GM21528 (cell line): ENCODE measurements around the gene PRELID3B.

Experiments used
- ATAC-seq: cut with Tn5 transposase; IDR thresholded peaks from one replicate; pipeline ENCODE4 v1.9.1; 2021; ENCODE audit warnings: mild to moderate bottlenecking, moderate library complexity; ENCODE audit not compliant: unreplicated experiment, low FRiP score

Gene PRELID3B

DNA sequence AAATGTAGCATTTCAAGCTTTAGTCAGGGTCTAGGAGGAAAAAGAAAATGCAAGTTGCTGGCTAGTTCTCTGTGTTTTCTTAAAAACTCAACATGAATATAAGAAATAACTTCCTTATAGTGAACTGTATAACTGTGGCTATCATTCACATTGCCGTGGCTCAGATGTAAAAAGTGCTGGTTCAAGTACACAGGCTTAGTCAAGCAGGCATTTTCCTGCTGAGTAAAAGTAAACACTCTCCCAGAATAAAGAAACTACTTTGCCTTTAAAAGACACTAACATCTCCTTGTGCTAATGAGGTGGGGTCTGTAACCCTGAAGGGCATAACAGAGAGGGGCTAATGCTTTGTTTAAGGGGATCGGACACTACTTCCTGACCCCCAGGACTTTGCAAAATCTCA, 13.8 kb downstream of the PRELID3B start:
- ATAC-seq: no peak

- ATAC-seq: no peak
These were observed 14.8 kb downstream of the PRELID3B start for GRCh38 chr20:59027741-59028320.

DNA sequence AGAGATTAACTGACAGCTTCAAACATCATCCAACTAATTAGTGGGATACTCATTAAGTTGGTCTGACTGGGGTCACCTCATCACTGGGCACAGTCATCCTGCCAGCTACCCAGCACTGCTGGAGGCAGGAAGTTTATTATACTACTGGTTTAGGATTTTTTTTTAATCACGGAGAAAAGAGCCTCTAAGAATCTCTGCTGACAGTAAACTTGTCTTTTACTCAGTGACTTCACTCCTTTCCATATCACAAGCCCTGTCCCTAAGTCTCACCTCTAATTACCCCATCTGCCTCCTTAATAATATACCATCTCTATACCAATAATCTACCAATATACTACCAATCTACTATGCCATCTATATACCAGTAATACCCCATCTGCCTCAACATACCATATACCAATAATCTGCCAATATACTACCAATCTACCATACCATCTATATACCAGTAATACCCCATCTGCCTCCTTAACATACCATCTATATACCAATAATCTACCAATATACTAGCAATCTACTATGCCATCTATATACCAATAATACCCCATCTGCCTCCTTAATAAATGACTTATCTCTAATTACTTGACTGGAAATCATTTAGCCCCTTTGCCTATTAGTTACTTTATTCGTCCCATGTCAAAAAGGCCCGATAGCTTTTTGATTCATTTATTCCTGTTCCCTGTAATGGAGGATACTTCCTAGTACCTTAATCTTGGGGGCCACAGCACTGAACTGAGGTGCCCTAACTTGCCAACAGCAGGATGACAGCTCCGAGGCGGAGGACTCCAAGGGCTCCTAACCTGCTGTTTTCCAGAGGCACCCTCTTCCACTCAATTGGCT, 15.5 kb downstream of the PRELID3B start:
- ATAC-seq: no peak

DNA sequence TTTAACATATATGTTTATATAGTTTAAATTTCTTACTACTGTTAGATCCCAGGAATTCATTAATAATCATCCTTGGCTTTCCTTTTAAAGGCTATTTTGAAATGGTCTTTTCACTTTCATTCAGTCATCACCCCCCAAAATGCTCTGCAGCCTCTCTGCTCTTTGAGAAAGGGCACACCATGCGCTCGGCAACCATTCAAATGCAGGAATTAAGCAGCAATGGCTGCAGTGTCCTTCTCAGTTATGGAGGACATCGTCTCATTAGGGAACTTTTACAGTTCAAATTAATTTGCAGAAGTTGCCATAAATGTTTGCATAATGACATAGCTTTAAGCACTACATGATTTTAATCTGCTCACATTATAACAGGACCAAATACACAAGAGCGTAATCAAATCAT, 17.1 kb downstream of the PRELID3B start:
- ATAC-seq: no peak

DNA sequence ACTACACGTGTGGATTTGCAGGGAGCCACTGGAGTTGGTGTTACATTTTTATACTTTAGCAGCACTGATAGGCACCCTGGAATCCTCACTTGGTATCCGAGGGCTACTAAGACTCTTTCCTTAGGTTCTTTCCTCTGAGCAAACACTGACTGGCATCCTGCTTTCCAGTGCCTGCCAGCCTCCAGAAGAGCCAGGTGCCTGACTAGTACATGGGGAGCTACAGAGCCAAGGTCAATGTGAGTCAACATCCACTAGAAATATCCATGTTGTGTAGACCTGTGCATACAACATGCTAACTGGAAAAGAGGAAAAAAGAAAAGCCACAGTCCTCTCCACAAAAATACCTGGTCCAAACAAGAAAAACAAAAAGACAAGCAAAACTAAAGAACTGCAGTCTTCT, 17.5 kb downstream of the PRELID3B start:
- no peak for ATAC-seq

- ATAC-seq: no peak
These were observed 18.5 kb downstream of the PRELID3B start for GRCh38 chr20:59024111-59024530.

- no peak for ATAC-seq
These were observed 19.0 kb downstream of the PRELID3B start for GRCh38 chr20:59023616-59024015.

DNA sequence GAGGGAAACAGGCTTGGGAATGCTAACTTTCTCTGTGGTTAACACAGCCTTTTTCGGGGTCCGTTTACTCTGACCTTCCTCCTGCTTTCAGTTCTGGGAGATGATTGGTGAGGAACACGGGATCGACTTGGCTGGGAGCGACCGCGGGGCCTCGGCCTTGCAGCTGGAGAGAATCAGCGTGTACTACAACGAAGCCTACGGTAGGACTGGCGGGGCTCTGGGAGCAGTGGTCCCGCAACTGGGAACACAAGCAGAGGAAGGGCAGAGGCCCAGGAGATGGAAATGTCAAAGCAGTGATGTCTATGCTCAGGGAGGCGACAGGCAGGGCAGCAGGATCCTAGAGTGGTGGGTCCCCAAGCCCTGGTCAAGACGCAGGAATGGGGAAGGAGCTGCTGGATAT, 19.8 kb downstream of the PRELID3B start:
- no peak for ATAC-seq

DNA sequence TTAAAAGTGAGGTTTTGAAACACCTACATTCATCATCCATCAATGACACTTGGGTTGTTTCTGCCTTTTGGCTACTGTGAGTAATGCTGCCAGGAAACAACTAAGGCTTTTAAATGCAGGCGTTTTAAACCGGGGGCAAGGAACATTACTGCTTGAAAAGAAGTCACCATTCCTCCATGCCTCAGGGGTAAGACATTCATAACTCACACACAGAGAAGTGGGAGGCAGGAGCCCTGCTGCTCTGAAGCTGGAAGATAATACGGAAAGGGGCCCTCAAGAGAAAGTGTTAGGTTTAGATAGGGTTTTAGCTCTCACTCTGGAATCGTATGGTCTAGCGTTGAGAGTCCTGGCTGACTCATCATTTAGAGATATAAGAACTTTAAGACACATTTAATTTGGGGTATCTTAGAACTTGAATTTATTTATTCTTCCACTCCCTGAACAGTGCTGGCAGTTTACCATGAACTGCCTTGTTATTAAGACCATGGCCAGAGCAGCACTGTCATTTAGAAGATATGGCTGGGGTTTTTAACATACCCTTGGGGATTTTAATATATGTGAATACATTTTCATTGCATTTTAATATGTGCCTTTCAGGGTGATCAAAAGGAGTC, 21.5 kb downstream of the PRELID3B start:
- no peak for ATAC-seq

DNA sequence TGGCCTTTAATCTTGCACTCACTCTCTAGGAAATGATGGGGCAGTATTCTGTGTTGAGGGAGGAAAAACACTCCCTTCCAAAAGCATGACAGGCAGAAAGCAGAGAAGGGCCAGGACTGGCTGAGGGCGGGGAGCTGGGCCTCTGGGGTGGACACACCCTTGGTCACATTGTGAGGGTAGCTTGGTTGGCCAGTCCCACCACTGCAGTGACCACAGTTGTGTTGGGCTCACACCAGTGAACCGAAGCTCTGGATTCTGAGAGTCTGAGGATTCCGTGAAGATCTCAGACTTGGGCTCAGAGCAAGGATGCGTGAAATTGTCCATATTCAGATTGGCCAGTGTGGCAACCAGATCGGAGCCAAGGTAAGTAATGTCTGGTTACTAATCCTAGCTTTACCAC, 23.4 kb downstream of the PRELID3B start, which contains the start of gene TUBB1:
Gene TUBB1, plus strand, starts transcription at position 213 of the 400 bp plus-strand sequence. Its CDS starts 94 bp downstream, at position 307.
- ATAC-seq: no peak

DNA sequence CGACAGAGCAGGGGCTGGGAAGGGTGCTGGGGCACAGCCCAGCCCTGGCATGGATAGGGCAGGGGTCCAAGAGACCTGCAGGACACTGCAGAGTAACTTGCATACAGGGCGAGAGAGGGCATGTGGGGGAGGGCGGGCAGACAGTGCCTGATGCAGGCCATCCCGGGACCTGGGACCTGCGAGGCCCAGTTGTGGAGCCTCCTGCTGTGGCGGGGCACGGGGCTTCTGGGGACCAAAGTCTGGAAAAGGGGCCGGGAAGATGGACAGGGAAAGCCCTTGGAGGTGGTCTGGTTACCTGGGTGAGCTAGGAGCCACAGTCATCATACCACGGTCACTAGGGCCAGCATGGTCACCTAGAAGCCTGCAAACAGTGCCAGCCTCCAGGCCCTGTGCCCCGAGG, 23.8 kb downstream of the PRELID3B start:
- ATAC-seq: no peak

DNA sequence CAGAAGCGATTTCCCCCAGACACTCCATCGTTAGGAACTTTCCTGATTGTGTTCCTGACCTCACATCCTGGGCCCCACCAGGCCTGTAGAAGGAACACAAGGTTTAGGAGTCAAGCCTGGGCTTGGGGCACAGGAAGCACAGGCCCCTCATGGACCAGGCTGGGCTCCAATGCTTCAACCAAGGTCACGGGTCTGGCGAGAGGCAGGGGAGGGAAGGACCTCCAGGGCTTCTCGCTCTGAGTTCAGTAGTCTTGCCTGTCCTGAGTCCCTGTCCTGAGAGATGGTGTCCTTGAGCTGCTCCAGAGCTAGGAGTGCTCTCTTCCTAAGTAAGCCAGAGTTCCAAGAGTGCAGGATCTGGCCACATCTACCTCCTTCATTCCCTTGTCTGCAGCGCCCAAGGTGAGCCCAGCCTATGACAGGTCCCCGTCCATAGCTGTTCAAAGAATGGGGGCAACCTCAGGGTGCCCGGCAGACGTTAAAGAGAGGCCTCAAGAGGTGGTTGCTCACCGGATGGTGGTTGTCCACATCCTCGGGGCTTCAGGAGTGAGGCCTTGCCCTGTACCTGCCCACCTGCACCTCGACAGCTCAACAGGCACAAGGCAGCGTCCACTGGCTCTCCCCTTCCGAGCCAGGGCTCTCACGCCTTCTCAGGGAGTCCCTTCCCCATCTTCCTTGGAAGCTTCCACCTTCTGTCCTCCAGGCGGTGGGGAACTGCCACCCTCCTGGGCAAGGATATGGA, 24.9 kb downstream of the PRELID3B start:
- ATAC-seq: no peak

- ATAC-seq: no peak
These were observed 25.6 kb downstream of the PRELID3B start for GRCh38 chr20:59016795-59017492.

GRCh38 chr20:59015812-59016711, 26.5 kb downstream of the PRELID3B start:
- no peak for ATAC-seq

DNA sequence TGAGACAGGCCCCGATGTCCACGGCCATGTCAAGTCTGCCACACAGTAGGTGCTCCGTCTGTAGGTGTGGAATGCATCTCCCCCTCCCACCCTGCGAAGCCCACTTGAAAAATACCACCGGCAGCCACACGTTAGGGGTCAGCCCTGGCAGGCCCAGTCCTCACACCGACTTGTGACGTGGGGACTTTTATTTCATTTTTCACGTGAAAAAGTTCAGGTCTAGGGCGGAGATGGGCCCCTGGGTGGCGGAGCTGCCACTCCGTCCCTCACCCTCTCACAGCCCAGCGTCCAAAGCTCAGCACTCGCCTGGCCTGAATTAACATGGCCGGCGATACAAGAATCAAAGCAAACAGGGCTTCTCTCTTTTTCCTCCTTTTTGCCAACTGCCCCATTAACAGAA, 27.2 kb downstream of the PRELID3B start:
- ATAC-seq: no peak

DNA sequence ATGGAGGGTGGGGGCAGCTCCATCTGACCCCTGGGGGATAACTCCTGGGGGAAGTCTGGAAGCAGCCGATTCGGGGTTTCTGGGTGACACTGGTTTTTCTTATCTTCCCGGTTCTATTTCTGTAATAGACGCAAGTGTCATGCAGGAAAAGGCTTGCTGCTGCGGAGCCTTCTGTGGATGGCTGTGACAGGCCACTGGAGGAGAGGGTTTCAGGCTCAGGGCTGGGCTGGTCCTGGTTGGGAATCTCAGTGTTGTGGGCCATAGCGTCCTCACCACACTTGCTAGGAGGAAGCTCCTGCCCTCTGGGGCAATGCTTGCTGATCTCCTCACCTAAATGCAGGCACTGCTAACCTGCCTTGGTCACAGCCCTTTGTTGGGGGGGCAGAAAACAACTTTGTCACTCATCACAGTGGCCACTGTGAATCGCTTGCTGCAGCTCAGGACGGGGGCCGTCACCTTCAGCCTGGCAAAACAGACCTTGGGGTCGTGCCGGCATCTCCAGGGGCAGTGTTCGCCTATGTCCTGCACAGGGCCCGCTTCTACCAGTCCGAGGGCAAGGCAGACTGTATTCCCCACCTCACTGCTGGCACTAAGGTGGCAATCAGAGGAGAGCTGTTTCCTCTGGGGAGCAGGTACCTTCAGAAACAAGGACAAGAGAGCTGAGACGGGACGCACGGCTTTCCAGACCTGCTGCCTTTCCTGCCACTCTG, 27.8 kb downstream of the PRELID3B start:
- ATAC-seq: no peak

DNA sequence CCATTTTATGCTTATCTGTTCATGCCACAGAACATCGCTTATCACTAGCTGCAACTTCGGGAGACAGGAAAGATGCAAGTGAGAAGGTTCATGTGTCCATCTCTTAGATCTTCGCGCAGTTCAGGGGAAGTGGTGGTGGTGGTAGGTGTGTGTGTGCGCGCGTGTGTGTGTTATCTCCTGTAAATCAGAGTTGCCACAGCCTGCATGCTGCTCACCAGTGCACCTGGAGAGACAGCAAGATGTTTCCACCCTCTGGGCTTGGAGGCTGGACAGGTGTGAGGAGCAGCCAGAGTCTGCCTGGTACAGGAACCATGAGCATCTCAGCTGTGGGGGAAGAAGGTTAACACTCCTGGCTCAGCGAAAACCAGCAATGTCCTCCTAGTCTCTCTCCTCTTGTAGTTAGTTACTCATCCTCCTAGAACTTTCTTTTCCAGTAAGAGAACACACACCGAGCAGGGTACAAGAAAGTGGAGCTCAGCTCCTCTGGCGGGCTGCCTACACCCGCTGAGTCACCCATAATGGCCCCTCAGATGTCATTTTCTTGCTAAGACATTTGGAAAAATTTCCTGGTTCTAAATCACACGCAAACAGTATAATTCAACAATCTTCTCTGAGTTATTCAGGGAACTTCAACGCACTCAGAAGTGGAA, 28.5 kb downstream of the PRELID3B start:
- no peak for ATAC-seq
